GM19324 (cell line): Measurements from ENCODE around the gene SKIDA1.

Experiments used
- ATAC-seq: cut with Tn5 transposase; IDR thresholded peaks from one replicate; pipeline ENCODE4 v1.9.1; 2021; ENCODE audit warnings: mild to moderate bottlenecking, moderate library complexity; ENCODE audit not compliant: unreplicated experiment, low FRiP score

SKIDA1 gene

DNA sequence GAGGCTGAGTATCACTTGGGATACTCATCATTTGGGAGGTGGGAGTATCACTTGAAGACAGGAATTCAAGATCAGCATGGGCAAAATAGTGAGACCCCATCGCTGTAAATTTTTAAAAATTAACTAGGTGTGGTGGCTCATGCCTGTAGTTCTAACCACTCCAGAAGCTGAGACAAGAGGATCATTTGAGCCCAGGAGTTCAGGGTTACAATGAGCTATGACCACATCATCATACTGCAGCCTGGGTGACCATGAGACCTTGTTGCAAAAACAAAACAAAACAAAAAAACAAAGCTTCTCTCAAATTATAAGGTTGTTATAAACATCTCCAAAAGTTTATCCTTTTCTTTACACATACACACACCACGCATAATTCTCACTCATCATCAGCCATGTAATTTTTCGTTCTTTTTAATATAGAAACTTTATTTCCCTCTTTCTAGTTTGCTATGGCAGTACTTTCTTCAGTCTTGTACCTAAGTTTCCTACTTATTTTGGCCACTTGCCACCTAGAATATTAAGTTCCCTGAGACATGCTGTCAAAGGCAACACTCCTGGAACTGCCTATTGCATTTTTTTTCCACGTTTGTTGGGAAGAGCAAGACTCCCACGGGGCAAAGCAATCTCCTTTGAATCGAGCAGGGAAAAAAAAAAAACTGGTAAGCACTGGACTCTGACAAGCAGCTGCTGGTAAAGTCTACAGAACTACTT lies 37.1 kb downstream of the SKIDA1 start:
- no peak for ATAC-seq

DNA sequence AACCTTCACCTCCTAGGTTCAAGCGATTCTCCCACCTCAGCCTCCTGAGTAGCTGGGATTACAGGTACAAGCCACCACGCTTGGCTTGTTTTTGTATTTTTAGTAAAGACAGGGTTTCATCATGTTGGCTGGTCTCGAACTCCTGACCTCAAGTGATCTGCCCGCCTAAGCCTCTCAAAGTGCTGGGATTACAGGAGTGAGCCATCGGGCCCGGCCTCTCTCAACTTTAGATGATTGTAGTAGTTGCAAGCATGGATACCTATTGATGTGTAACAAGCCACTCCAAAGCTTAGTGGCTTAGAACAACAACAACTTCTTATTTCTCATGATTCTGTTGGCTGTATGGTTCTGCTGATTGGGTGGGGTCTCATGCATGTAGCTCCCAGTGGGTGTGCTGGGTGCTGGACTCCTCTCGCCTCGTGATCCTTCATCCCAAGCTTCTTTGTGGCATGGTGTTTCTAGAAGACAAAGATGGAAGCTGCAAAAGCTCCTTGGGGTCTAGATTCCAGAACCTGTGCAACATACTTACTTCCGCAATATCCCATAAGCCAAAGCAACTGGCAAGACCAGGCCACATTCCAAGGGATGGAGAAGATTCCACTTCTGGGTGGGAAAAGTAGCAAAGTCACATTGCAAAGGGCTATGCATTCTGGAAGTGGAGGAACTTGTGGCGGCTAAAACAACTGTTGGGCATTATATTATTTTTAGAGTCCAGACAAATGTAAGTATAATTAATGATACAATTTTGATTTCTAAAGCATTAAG lies 37.9 kb downstream of the SKIDA1 start:
- ATAC-seq = no peak

DNA sequence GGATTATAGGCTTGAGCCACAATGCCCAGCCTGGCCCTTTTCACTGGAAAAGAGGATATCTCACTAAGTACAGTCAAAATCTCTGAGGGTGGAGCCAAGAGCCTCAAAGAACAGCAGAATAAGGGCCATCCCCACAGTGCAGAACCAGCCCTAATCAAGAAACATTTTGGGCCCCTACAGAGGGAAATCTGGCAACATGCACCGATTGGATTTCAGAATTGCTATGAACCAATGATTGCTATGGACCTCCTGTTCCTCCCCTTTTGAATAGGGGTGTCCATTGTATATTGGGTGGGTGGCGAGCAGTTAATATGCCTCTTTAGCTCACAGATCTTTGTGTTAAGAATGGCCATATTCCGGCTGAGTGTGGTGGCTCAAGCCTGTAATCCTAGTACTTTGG lies 42.7 kb downstream of the SKIDA1 start:
- no peak for ATAC-seq

DNA sequence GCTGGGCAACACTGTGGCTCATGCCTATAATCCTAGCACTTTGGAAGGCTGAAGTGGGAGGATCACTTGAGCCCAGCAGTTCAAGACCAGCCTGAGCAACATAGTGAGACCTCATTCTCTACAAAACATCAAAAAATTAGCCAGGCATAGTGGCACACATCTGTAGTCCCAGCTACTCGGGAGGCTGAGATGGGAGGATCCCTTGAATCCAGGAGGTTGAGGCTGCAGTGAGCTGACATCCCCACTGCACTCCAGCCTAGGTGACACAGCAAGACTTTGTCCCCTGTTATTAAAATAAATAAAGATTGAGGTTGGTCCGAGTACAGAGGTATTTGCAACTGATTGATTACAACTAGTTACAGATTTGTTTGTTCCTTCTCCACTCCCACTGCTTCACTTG lies 44.1 kb downstream of the SKIDA1 start:
- ATAC-seq = no peak

DNA sequence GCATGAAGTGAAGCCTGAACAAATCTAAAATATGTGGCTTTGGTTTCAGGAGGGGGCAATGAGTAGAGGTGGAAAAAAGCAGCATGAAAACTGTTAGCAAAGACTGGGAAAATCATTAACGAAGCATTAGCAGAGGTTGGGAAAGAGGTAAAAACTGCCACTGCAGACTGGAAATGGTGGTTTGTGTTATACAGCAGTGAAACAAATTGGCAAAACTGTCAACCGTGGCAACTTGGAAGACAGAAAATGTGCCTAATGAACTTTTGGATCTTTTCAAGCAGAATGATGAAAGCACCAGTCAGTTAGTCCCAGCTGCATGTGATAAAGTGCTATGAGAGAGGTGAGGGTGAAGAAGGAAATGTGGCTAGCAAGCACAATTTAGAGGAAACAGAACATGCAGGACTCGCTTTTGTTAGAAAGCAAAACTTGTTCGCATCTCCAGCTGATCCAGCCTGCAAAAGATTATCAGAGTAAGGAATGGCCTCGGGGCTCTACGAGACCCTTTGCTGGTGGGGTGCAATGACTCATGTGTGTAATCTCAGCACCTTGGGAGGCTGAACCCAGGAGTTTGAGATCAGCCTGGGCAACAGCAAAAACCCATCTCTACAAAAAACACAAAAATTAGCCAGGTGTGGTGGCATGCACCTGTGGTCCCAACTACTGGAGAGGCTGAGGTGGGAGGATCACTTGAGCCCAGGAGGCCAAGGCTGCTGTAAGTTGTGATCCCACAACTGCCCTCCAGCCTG lies 45.7 kb downstream of the SKIDA1 start:
- no peak for ATAC-seq

DNA sequence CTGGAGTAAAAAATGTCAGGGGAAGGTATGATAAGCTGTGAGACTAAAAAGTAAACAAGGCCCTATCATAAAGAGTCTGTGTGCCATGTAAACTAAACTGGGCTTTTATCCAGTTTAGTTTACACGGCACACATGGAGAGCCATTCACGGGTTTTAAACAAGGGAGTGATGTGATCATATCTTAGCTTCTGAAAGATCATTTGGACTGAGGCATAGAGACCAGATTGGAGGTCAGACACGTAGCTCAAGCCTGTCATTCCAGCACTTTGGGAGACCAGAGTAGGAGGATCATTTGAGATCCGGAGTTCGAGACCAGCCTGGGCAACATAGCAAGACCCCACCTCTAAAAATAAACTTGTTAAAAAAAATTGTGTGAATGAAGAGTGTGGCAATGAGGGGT lies 50.1 kb downstream of the SKIDA1 start:
- no peak for ATAC-seq

DNA sequence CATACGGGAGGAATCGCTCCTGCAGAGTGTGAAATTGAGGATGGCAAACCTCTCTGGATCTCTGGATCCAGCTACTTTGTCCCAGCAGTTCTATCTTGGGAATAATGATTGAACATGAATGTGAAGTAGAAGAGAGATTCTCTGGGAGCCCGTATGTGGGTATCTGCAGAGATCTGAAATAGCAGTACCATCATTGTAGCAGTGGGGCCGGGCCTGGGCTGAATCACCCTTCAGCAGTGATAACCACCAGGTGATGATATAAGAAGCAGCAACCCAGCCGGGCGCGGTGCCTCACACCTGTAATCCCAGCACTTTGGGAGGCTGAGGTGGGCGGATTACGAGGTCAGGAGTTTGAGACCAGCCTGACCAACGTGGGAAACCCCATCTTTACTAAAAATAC lies 51.9 kb downstream of the SKIDA1 start:
- ATAC-seq = no peak

DNA sequence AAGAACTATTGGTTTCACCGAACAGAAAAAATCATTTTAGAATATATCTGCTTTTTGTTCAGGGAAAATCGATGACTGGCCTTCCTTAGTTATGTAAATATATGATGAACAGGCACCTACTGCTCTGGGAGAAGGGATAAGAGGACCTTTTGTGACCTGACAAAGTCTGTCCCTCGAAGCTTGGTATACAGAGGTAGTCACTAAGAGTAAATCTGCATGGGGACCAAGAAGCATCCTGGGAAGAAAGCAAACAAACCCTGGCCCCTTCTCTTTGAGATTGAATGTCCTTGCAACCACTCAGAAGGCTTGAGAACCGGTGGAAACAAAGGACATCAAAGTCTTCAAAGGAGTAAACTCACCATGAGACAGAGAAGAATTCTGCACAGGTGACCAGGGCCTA lies 52.3 kb downstream of the SKIDA1 start:
- no peak for ATAC-seq

DNA sequence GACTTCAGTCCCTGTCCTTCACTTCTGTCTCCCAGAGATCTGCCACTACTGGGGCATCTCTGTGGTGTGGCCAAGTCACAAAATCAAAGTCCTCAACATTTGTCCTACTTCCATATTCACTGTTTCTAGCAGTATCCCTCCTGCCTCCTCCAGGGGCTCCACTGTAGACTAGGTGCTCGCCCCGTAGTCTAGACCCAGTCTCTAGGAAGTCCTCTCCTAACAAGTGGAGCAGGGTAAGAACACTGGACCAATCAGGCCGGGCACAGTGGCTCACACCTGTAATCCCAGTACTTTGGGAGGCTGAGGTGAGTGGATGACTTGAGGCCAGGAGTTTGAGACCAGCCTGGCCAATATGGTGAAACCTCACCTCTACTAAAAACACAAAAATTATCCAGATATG lies 57.4 kb downstream of the SKIDA1 start:
- no peak for ATAC-seq

DNA sequence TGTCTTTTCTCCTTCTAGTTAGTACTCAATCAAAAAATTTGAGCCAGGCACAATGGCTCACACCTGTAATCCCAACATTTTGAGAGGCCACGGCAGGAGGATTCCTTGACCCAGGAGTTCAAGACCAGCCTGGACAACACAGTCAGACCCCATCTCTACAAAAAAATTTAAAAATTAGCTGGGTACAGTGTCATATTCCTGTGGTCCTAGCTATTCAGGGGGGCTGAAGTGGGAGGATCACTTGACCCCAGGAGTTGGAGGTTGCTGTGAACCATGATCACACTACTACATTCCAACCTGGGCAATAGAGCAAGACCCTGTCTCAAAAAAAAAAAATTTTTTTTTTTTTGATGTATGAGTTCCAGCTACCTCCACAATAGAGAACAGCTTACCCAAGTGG lies 57.8 kb downstream of the SKIDA1 start:
- ATAC-seq = no peak

DNA sequence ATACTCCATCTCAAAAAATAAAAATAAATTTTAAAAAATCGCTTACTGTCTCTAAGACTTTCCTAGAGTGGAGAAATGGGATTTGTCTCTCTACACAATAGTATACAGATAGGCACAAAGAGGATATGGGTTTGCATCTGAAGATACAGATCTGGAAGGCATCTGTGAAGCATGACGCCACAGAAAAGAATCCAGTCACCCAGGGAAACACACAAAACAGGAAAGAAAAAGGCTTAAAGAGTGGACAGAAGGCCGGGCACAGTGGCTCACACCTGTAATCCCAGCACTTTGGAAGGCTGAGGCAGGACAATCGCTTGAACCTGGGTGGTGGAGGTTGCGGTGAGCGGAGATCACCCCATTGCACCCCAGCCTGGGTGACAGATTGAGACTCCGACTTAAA lies 61.3 kb downstream of the SKIDA1 start:
- ATAC-seq = no peak
